HS-5 (cell line): ENCODE data around the gene PTPRN.

ENCODE experiments used
- DNase-seq: peaks from one replicate; pipeline ENCODE4 v3.0.0-alpha.2; 2012; ENCODE audit warnings: low read depth

Gene PTPRN

DNA sequence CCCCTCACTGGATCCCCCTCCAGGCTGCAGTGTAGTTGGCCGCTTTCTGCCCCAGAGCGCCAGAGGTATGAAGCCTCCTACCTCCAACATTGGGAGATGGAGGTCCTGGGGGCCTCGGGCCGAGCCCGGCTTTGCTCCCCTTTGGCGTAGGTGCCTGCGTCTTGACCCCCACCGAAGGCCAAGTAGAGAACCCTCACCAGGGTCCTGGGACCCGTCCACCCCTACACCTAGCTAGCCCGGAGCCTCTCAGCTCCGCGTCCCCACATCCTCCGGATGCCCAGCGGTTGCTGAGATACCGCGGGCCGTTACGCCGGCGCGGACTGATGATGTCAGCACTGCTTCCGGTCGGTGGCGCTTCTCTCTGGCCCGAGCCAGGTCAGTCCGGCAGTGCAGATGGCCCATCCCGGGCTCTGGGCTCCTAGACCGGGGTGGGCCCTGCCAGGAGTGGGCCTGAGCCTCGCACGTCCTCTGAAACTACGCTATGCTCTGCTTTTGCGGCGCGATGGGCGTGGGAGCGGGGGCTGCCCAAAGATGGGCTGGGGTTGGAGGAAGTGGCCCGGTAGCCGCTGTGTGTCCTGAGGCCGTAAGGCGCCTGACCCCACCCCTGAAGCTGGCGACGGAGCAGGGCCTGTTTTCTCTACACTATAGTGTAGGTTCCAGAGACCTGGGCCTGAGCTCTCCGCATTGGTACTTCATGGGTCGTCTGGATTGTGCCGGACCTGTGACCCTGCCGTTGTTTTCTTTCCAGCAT, 63.9 kb downstream of the PTPRN start, which contains the start of the genes GLB1L and STK16:
TSS of gene GLB1L (minus strand) at position 297 of the 751 bp plus-strand sequence. CDS start 1,871 bp downstream, outside the sequence.
TSS of gene STK16 (plus strand) at position 332 of the 751 bp plus-strand sequence. CDS start 521 bp downstream, outside the sequence.
- DNase-seq, result peak; percentile 79

DNA sequence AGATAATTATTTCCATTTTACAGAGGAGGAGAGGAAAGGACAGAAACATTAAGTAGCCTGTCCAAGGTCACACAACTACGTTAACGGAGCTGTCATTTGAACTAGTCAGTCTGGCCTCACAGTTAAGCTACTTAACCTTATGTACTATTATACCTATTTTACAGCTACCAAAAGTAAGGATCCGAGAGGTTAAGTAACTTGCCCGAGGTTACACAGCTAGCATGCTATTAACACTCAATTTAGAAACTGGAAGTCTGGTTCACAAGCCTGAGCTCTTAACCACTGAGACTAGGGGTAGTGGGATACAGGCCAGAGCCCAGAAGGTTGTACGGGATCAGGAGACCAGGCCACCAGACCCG, 64.4 kb downstream of the PTPRN start:
- DNase-seq, result no peak

DNA sequence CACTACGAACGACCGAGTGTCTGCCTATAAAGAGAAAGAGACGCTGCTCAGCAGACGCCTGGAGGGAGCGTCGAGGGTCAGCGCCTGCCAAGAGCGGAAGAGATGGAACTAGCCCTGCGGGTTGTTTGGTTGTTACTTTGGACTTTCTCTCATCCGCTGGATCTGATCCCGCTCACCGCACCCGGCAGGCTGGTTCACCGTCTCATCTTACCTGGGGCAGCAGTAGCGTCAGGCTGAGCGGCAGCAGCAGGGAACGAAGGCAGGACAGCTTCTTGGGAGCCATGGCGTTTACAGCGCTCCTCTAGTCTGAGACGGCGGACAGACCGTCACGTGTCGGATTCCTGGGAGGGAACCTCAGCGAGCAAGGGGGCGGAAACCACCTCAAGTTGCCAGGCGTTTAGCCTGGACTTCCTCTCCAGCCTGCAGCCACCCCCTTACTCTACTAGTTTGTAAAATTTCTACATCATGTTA, 65.9 kb downstream of the PTPRN start:
- no peak for DNase-seq
